Bronchial epithelial cell (primary cell): ENCODE measurements around the gene FASN. TPM values are rescaled to one million over a fixed set of nuclear protein-coding genes. Genes with fewer than 3 reads are reported as not detected.
"Not testable (repeated sequence)": the region's sequence is repeated elsewhere in the genome, so short reads cannot be mapped to it uniquely, and the experiment has no call there.

ENCODE experiments used
- DNase-seq: peaks from one replicate; pipeline ENCODE4 v3.0.0-alpha.2; 2010; ENCODE audit warnings: low read depth
- FAIRE-seq: peaks from 2 replicates; lab custom pipeline; 2011; peaks lifted over from hg19 to GRCh38; lab: Jason Lieb, UNC
- H3K27me3 ChIP-seq: 2 replicates; pipeline ENCODE4 v1.5.1; 2011; ENCODE audit warnings: low read length; ENCODE audit not compliant: control insufficient read depth, insufficient read depth
- H3K36me3 ChIP-seq: 2 replicates; pipeline ENCODE4 v1.5.1; 2011; ENCODE audit warnings: low read length; ENCODE audit not compliant: control insufficient read depth, insufficient read depth
- H3K4me3 ChIP-seq: 2 replicates; pipeline ENCODE4 v1.5.1; 2011; ENCODE audit warnings: mild to moderate bottlenecking, low read depth, low read length, control low read depth
- total RNA-seq: library from RNA; depleted of rRNA; stranded (reverse); fragments of >200 nt; gene quantifications from 2 replicates; pipeline ENCODE4 v1.2.1, GENCODE V29; 2014
- TF ChIP-seq, protein P1 (sequence below): IDR thresholded peaks from 2 replicates; pipeline ENCODE4 v1.5.1; 2011; ENCODE audit warnings: mild to moderate bottlenecking, moderate library complexity, low read length, control low read depth, inconsistent platforms; ENCODE audit not compliant: insufficient read depth, severe bottlenecking

Gene FASN
- total RNA-seq, 1 donor from 2014 or later, result 37.1 TPM

DNA sequence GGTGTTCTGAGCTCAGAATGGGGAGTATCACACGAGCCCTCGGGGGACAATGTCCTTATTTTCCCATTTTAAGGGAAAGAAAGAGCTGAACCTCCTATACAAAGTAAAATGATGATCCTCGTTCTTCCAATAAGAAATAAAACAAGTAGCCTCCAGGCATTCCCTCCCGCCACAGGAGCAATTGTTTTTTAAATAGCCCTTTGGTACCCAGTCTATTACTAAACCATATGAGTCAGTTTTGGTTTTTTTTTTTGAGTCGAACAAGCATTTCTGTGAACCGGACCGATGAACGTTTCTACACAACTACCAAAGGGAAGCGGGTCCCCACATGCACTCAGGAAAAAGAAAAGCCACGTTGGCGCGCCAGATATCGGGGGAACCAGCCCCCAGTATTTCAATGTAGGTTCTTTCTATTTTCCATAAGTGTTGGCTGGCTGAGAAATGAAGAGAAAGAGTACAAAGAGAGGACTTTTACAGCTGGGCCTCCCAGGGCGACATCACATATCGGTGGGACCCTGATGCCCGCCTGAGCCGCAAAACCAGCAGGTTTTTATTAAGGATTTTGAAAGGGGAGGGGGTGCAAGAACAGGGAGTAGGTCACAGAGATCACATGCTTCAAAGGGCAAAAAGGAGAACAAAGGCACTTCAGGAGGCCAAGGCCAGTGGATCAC is 56.8 kb downstream of the FASN start:
- Histone ChIP-seq H3K36me3 (peaks cover 2% of the 10 kb centered on the region), H3K27me3 (no peaks in the 10 kb centered on the region), H3K4me3 (no peak overlapping the region)
- FAIRE-seq (no peak), DNase-seq (peak; percentile 43)
- TF ChIP-seq, protein P1, sequence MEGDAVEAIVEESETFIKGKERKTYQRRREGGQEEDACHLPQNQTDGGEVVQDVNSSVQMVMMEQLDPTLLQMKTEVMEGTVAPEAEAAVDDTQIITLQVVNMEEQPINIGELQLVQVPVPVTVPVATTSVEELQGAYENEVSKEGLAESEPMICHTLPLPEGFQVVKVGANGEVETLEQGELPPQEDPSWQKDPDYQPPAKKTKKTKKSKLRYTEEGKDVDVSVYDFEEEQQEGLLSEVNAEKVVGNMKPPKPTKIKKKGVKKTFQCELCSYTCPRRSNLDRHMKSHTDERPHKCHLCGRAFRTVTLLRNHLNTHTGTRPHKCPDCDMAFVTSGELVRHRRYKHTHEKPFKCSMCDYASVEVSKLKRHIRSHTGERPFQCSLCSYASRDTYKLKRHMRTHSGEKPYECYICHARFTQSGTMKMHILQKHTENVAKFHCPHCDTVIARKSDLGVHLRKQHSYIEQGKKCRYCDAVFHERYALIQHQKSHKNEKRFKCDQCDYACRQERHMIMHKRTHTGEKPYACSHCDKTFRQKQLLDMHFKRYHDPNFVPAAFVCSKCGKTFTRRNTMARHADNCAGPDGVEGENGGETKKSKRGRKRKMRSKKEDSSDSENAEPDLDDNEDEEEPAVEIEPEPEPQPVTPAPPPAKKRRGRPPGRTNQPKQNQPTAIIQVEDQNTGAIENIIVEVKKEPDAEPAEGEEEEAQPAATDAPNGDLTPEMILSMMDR, result no peak

DNA sequence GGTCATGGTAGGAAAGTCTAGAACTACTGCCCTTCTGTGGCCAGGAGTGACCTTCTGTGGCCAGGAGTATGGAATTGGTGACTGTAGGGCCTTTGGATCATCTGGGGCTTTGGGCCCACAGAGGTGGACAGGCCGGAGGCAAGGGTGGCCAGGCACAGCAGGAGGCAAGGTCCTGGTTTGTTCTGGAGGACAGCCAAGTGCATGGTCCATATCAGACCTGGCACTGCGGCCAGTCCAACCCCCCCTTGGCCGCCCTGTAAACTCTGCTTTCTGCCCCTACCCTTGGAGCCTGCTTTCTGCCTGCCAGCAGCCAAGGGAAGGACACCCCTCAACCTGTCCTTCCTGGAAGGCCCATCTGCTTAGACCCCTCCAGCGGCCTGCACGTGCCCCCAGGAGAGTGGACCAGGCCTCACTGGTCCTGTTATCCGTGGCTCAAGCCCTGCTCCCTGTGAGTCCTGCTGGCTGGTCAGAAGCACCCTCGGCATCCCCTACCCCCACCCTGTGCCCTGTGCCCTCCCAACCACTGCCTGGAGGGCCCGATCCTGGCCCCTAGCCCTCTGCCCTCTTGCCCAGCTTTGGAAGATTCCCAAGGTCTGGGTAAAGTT is 58.2 kb downstream of the FASN start:
- DNase-seq, result no peak
- peaks cover 5% of the 10 kb centered on the region for H3K36me3 ChIP-seq
- TF ChIP-seq, protein P1, result no peak
- H3K27me3 ChIP-seq, result no peaks in the 10 kb centered on the region
- no peak for FAIRE-seq
- H3K4me3 ChIP-seq, result no peak overlapping the region

DNA sequence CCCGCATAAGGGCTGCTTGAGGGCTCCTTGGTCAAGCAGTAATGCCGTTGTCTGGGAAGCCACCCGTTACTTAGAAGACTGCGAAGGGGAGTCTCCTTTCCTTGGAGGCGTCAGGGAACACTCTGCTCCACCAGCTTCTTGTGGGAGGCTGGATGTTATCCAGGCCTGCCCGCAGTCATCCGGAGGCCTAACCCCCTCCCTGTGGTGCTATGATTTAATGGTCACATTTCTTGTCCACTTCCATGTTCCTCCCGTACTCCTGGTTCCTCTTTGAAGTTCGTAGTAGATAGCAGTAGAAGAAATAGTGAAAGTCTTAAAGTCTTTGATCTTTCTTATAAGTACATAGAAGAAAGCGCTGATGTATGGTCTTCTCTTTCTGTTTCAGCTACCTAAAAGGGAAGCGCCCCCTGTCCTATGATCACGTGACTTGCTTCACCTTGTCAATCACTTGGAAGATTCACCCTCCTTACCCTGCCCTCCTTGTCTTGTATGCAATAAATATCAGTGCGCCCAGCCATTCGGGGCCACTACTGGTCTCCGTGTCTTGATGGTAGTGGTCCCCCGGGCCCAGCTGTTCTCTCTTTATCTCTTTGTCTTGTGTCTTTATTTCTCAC is 59.1 kb downstream of the FASN start:
- FAIRE-seq, H3K27me3 ChIP-seq, DNase-seq, H3K36me3 ChIP-seq, H3K4me3 ChIP-seq: not testable (repeated sequence)

DNA sequence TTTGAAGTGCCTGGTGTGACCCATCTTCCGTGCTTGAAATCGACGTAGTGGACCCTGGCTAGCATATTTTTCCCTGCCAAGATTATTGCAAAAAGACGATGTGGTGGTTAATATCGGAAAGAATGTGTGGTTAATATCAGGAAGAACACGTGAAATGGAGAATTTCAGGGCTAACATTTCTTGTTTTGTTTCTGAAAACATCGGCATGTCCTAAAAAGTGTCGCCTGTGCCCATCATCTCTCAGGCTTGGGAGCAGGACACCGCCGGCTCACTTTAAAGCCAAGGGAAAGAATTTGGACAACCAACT is 60.2 kb downstream of the FASN start:
- DNase-seq (no peak), FAIRE-seq (no peak)
- Histone ChIP-seq H3K4me3 (peak overlapping the region; percentile 69), H3K27me3 (no peaks in the 10 kb centered on the region), H3K36me3 (peaks cover 7% of the 10 kb centered on the region)
- TF ChIP-seq, protein P1, result no peak

DNA sequence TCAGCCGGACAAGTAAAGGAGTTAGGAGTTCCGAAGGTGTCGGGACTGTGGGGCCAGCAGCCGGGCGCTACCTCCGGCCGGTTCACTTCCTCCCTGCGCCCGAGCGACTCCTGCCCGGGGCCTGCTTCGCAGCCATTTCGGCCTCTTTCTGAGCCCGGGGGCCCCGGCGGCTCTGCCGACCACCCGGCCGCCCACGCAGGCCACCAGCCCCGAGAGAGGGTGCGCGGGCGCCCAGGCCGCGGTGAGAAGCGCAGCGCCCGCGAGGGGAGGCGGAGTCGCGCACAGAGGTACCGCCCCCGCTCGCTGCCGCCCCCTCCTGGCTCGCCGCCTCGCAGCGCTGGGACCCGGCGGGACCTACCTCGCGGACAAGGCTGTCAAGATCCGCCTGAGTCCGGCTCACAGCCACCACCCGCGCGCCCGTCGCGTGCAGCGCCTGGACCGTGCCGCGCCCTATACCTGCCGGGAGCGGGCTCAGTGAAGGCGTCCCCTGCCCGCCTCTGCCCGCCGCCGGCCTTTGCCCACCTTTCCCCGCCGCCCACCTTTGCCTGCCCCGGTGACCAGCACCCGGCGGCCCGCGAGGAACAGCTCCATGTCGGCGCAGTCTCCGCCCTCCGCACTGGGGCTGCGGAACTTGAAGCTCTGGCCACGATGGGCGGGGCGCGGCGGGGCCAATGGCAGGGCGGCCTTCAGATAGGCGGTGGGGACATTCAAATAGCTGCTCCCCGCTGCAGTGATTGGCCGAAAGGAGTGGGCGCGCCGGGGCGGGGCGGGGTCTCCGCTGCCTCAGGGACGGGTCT is 60.7 kb downstream of the FASN start, which contains the start of gene DCXR:
TSS of gene DCXR (minus strand) at position 606 of the 797 bp plus-strand sequence. CDS start at position 591, 15 bp downstream.
- TF ChIP-seq, protein P1, result peak; percentile 86
- H3K36me3 ChIP-seq, result peaks cover 7% of the 10 kb centered on the region
- FAIRE-seq, result no peak
- peak; percentile 88 for DNase-seq
- peak within 1 kb of the TSS; percentile 69 for H3K4me3 ChIP-seq
- H3K27me3 ChIP-seq, result no peaks in the 10 kb centered on the region

DNA sequence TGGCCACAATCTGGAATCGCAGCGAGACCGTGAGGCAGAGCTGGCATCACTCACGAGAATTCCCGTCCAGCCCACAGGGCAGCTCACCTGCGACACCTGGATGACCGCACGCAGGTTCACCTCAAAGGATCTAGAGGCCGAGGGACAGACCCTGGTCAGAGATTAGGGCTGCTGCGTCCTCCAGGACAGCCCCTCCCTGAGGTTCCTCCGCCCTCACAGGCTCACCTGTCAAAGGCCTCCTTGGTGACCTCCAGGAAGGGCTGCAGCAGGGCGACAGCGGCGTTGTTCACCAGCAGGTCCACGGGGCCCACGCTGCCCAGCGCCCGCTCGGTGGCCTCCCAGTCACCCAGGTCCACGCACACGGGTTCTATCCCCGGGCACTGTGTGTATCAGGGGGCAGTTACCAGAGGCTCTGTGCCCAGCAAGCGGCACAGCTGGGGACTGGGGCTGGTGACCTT is 61.4 kb downstream of the FASN start:
- TF ChIP-seq, protein P1, result no peak
- DNase-seq, result no peak
- Histone ChIP-seq H3K4me3 (peak overlapping the region; percentile 69), H3K36me3 (peaks cover 7% of the 10 kb centered on the region), H3K27me3 (no peaks in the 10 kb centered on the region)
- no peak for FAIRE-seq
